H1 (cell line): ENCODE data around the gene JMJD8. TPM values are rescaled to one million over a fixed set of nuclear protein-coding genes. Genes with fewer than 3 reads are reported as not detected.

Source experiments
- CTCF ChIA-PET: fragments of 300-600 bp; sonication (Branson Sonifier 250); formaldehyde crosslinking; loops from one replicate; lab custom pipeline; 2021; ENCODE audit not compliant: partially characterized antibody; lab: Charles Lee
- POLR2A ChIA-PET: fragments of 300-600 bp; sonication (Branson Sonifier 250); formaldehyde crosslinking; loops from one replicate; lab custom pipeline; 2021; ENCODE audit warnings: inconsistent platforms; ENCODE audit not compliant: partially characterized antibody; lab: Charles Lee
- DNase-seq, 2 experiments: peaks; one replicate each; pipeline versions ENCODE4 v3.0.0 to v3.0.0-alpha.2; 2010 to 2022; ENCODE audit warnings: low spot score in 2 of 2, low read depth in 1 of 2, mixed read lengths in 1 of 2
- FAIRE-seq: peaks from 2 replicates; lab custom pipeline; 2011; peaks lifted over from hg19 to GRCh38; lab: Jason Lieb, UNC
- H2AFZ ChIP-seq: 2 replicates; pipeline ENCODE4 v1.8.1; 2012; ENCODE audit warnings: low read length, inconsistent platforms
- H2AK5ac ChIP-seq: 2 replicates; pipeline ENCODE4 v1.6.1; 2013; ENCODE audit warnings: low read depth, low read length
- H2BK120ac ChIP-seq: replicated peaks from 2 replicates; pipeline ENCODE3; 2013; ENCODE audit warnings: low read depth, low read length, inconsistent platforms
- H2BK12ac ChIP-seq: 2 replicates; pipeline ENCODE4 v1.6.1; 2013; ENCODE audit warnings: low read depth, low read length
- H2BK15ac ChIP-seq: 2 replicates; pipeline ENCODE4 v1.6.1; 2013; ENCODE audit warnings: low read length
- H2BK20ac ChIP-seq: 2 replicates; pipeline ENCODE4 v1.6.1; 2013; ENCODE audit warnings: low read length
- H2BK5ac ChIP-seq: 2 replicates; pipeline ENCODE4 v1.6.1; 2013; ENCODE audit warnings: low read depth, low read length
- H3K14ac ChIP-seq: 2 replicates; pipeline ENCODE4 v1.6.1; 2013; ENCODE audit warnings: inconsistent platforms; ENCODE audit not compliant: insufficient read length
- H3K18ac ChIP-seq: 2 replicates; pipeline ENCODE4 v1.6.1; 2013; ENCODE audit warnings: low read length; ENCODE audit errors: extremely low read depth
- H3K23ac ChIP-seq: 2 replicates; pipeline ENCODE4 v1.6.1; 2013; ENCODE audit warnings: inconsistent platforms; ENCODE audit not compliant: insufficient read length
- H3K23me2 ChIP-seq: 2 replicates; pipeline ENCODE4 v1.6.1; 2013; ENCODE audit warnings: low read depth, low read length
- H3K27ac ChIP-seq: 2 replicates; pipeline ENCODE4 v1.6.1; 2011; ENCODE audit warnings: low read depth, low read length, inconsistent platforms
- H3K27me3 ChIP-seq, 4 experiments: replicated peaks in 1 of 4; 1 replicate in 1 of 4; 2 replicates in 3 of 4; pipeline versions ENCODE4 v1.6.1 to v1.8.1; 2011 to 2013; ENCODE audit warnings: low read length in 3 of 4, mild to moderate bottlenecking in 3 of 4, inconsistent platforms in 2 of 4, mixed read lengths in 2 of 4, moderate library complexity in 1 of 4; ENCODE audit not compliant: control insufficient read depth in 3 of 4, insufficient read depth in 3 of 4; ENCODE audit errors: extremely low read depth in 1 of 4
- H3K36me3 ChIP-seq, 4 experiments: 2 replicates each; pipeline versions ENCODE4 v1.6.1 to v1.8.1; 2011 to 2013; ENCODE audit warnings: mild to moderate bottlenecking in 4 of 4, low read length in 3 of 4, moderate library complexity in 2 of 4, control low read depth in 1 of 4, inconsistent platforms in 1 of 4; ENCODE audit not compliant: insufficient read depth in 4 of 4, control insufficient read depth in 2 of 4
- H3K4ac ChIP-seq: replicated peaks from 2 replicates; pipeline ENCODE3; 2013; ENCODE audit warnings: low read length, low read depth, mixed read lengths, inconsistent platforms; ENCODE audit not compliant: insufficient read length
- H3K4me1 ChIP-seq, 4 experiments: replicated peaks in 1 of 4; 1 replicate in 1 of 4; 2 replicates in 3 of 4; pipeline versions ENCODE4 v1.6.1 to v1.8.1; 2011 to 2013; ENCODE audit warnings: low read length in 3 of 4, inconsistent platforms in 2 of 4, mixed read lengths in 1 of 4; ENCODE audit not compliant: insufficient read depth in 4 of 4, control insufficient read depth in 3 of 4
- H3K4me2 ChIP-seq, 2 experiments: 2 replicates each; pipeline versions ENCODE4 v1.6.1 to v1.8.1; 2011 to 2013; ENCODE audit warnings: low read depth in 2 of 2, low read length in 2 of 2, control low read depth in 1 of 2, inconsistent platforms in 1 of 2, mild to moderate bottlenecking in 1 of 2; ENCODE audit not compliant: insufficient read depth in 1 of 2
- H3K4me3 ChIP-seq, 4 experiments: fragments of 200-600, 300-600 bp in 1 of 4; sonication (generic), shearing (Covaris generic), sonication (Bioruptor Twin) in 1 of 4; 2 replicates each; pipeline versions ENCODE4 v1.5.1 to v1.8.1; 2011 to 2016; ENCODE audit warnings: low read length in 4 of 4, low read depth in 3 of 4, control low read depth in 2 of 4, inconsistent platforms in 2 of 4, mild to moderate bottlenecking in 2 of 4, mixed read lengths in 1 of 4, moderate library complexity in 1 of 4; ENCODE audit not compliant: insufficient read depth in 2 of 4; ENCODE audit errors: extremely low read depth in 1 of 4
- H3K56ac ChIP-seq: replicated peaks from 2 replicates; pipeline ENCODE3; 2013; ENCODE audit warnings: low read depth, mild to moderate bottlenecking, mixed read lengths, low read length, inconsistent platforms; ENCODE audit not compliant: insufficient read length
- H3K79me1 ChIP-seq: 2 replicates; pipeline ENCODE4 v1.6.1; 2013; ENCODE audit warnings: low read depth, low read length, control low read depth
- H3K79me2 ChIP-seq, 2 experiments: 2 replicates each; pipeline versions ENCODE4 v1.6.1 to v1.8.1; 2012 to 2013; ENCODE audit warnings: low read length in 2 of 2, mild to moderate bottlenecking in 2 of 2, inconsistent platforms in 1 of 2; ENCODE audit not compliant: insufficient read depth in 2 of 2, control insufficient read depth in 1 of 2
- H3K9ac ChIP-seq, 4 experiments: replicated peaks in 1 of 4; 1 replicate in 1 of 4; 2 replicates in 3 of 4; pipeline versions ENCODE4 v1.6.1 to v1.8.1; 2011 to 2013; ENCODE audit warnings: low read depth in 3 of 4, low read length in 3 of 4, control low read depth in 2 of 4, mild to moderate bottlenecking in 2 of 4, moderate library complexity in 2 of 4, inconsistent platforms in 1 of 4; ENCODE audit errors: extremely low read depth in 1 of 4
- H3K9me3 ChIP-seq, 2 experiments: 2 replicates each; pipeline versions ENCODE4 v1.6.1 to v1.8.1; 2012 to 2013; ENCODE audit warnings: mild to moderate bottlenecking in 2 of 2, moderate library complexity in 2 of 2, control low read depth in 1 of 2, inconsistent platforms in 1 of 2, low read depth in 1 of 2, low read length in 1 of 2, mixed read lengths in 1 of 2; ENCODE audit not compliant: insufficient read depth in 2 of 2
- H4K20me1 ChIP-seq, 2 experiments: replicated peaks in 1 of 2; 2 replicates each; pipeline versions ENCODE3 to v1.8.1; 2011 to 2013; ENCODE audit warnings: inconsistent platforms in 2 of 2, low read length in 2 of 2, mild to moderate bottlenecking in 1 of 2; ENCODE audit not compliant: insufficient read depth in 2 of 2, control insufficient read depth in 1 of 2
- H4K5ac ChIP-seq: 2 replicates; pipeline ENCODE4 v1.6.1; 2013; ENCODE audit warnings: low read length, low read depth, mixed read lengths, inconsistent platforms; ENCODE audit not compliant: insufficient read length
- H4K8ac ChIP-seq: 2 replicates; pipeline ENCODE4 v1.8.0; 2013; ENCODE audit warnings: mild to moderate bottlenecking, moderate library complexity, low read length, inconsistent platforms; ENCODE audit not compliant: insufficient read depth; ENCODE audit errors: extremely low read depth
- H4K91ac ChIP-seq: replicated peaks from 2 replicates; pipeline ENCODE3; 2013; ENCODE audit warnings: low read length, mixed read lengths, inconsistent platforms; ENCODE audit not compliant: insufficient read length
- CBX5 ChIP-seq: fragments of 300-800, 300-1000 bp; sonication (generic); IDR thresholded peaks from 2 replicates; pipeline ENCODE4 v1.7.1; 2016; ENCODE audit warnings: antibody characterized with exemption, low read length, low read depth
- CHD1 ChIP-seq: IDR thresholded peaks from 2 replicates; pipeline ENCODE4 v1.6.1; 2012; ENCODE audit warnings: low read depth, low read length, improper control_type of control experiment
- SIN3A ChIP-seq, 2 experiments: IDR thresholded peaks in 1 of 2; conservative IDR thresholded peaks in 1 of 2; 2 replicates each; pipeline ENCODE4 v1.6.1; 2011 to 2012; ENCODE audit warnings: low read length in 2 of 2, improper control_type of control experiment in 1 of 2, low read depth in 1 of 2, mild to moderate bottlenecking in 1 of 2
- WGBS, 2 experiments: shearing (Covaris generic) in 1 of 2; methylation state at CpG; one replicate each; pipeline versions ENCODE4 v1.1.6 to v1.1.7; 2013 to 2015; ENCODE audit warnings: low lambda C conversion rate in 2 of 2, mixed read lengths in 2 of 2, inconsistent platforms in 1 of 2, low coverage in 1 of 2, missing lambda C conversion rate in 1 of 2; ENCODE audit not compliant: insufficient replicate concordance in 2 of 2, insufficient coverage in 1 of 2, insufficient read length in 1 of 2; ENCODE audit errors: extremely low coverage in 1 of 2, missing lambda C conversion rate in 1 of 2; 5-methylcytosine and 5-hydroxymethylcytosine counted together
- polyA plus RNA-seq, 7 experiments: library from polyadenylated mRNA; depleted of rRNA in 3 of 7; stranded (reverse) in 5 of 7; unstranded in 2 of 7; fragments of >200 nt in 5 of 7; fragments of 200-250 nt in 2 of 7; gene quantifications; 1 replicate in 5 of 7; 2 replicates in 1 of 7; 4 replicates in 1 of 7; pipeline versions ENCODE4 v1.2.1 to v1.2.3, GENCODE V29; 2011 to 2013; ENCODE audit warnings: missing spikeins in 2 of 7, mixed read lengths in 2 of 7
- total RNA-seq: library from RNA; stranded (reverse); fragmentation: NEBNext Ultra II Directional; extraction: Animal tissue kit (Norgen Biotek cat#: 25700); gene quantifications from 2 replicates; pipeline ENCODE4 v1.2.1, GENCODE V29; 2021

Gene JMJD8
- total and polyA plus RNA-seq, 2 of the 8 experiments (the other 6 are each of a cell fraction or from before 2014, with no cell fraction given) = 46.4 to 87.4 TPM

- Histone ChIP-seq H2BK5ac (peak overlapping the region; percentile 26; the same call in 1 of the 2 replicates), H2AFZ (no peak overlapping the region), H4K5ac (no peak overlapping the region), H3K23me2 (peaks cover 15% of the 10 kb centered on the region), H4K8ac (no peak overlapping the region), H2BK20ac (no peak overlapping the region), H3K23ac (no peak overlapping the region), H3K18ac (no peak overlapping the region), H3K4me1 (peaks cover 0 to 37% (median 28%) of the 10 kb centered on the region in 4 experiments; a peak in 6 of 7 replicates), H2AK5ac (peak overlapping the region; percentile 75; the same call in 1 of the 2 replicates), H3K56ac (no peak overlapping the region), H3K9me3 (no peaks in the 10 kb centered on the region), H3K14ac (no peak overlapping the region), H3K27me3 (peaks cover 0 to 2% (median 0%) of the 10 kb centered on the region in 4 experiments; a peak in 2 of 7 replicates), H3K27ac (no peak overlapping the region), H4K91ac (peak overlapping the region; percentile 52), H3K4me3 (no peak overlapping the region), H2BK12ac (peak overlapping the region; percentile 96; the same call in 1 of the 2 replicates), H3K9ac (no peak overlapping the region), H2BK15ac (peak overlapping the region; percentile 92; the same call in 1 of the 2 replicates), H4K20me1 (peaks cover 2 to 25% of the 10 kb centered on the region in 2 experiments), H3K4ac (peak overlapping the region; percentile 69), H3K79me2 (peaks cover 0 to 7% of the 10 kb centered on the region in 2 experiments; a peak in 1 of 4 replicates), H3K36me3 (peaks cover 9 to 22% (median 16%) of the 10 kb centered on the region in 4 experiments; a peak in 7 of 8 replicates), H3K79me1 (peaks cover 5% of the 10 kb centered on the region; the same call in 1 of the 2 replicates), H2BK120ac (no peak overlapping the region), H3K4me2 (peak overlapping the region in 1 of 2 experiments; percentile 79; a peak in 1 of 4 replicates)
- FAIRE-seq = no peak
- WGBS, 2 experiments = 96% methylated on average over 20 of the region's 21 CpGs; no CpG with 5 or more reads in 1 of the 2 experiments
- no peak for TF ChIP-seq CBX5
- no peak for TF ChIP-seq SIN3A (conservative IDR thresholded peaks at IDR 0.05 in 1 of 2, IDR thresholded peaks at IDR 0.05 in 1 of 2; ENCODE audit: low read depth in 1 of 2, low read length in 2 of 2)
- no peak for TF ChIP-seq CHD1
- ChIA-PET CTCF (interaction anchor here (1.1 to 12.0 kb wide), 8 partner anchors 9 to 94 kb away, joined by 3 to 75 read pairs (median 6); partner anchors contain the start of genes RHOT2 and WDR24), POLR2A (interaction anchor here (1.6 to 13.3 kb wide), 8 partner anchors 8 to 127 kb away, joined by 3 to 214 read pairs (median 12); partner anchors contain the start of genes ANTKMT, JMJD8, RHOT2 and WDR24)
- DNase-seq = no peak
Observed at GRCh38 chr16:676565-676902, 7.6 kb downstream of the JMJD8 start.
